Measurements from ENCODE around the gene SMAD7. TPM values are rescaled to one million over a fixed set of nuclear protein-coding genes. Genes with fewer than 3 reads are reported as not detected.

The SMAD7 gene
- total RNA-seq, 4 donors from 2014 or later = 42.9 to 100 (median 68.7) TPM

- H3K27ac ChIP-seq = peak overlapping the region in 3 of 4 donors; percentile 12 to 83 (median 62)
- DNase-seq = no peak
- H3K4me3 ChIP-seq = peak overlapping the region in 2 of 4 donors; percentile 5 to 96
- H3K9me3 ChIP-seq = no peaks in the 10 kb centered on the region
- H3K4me1 ChIP-seq = peaks cover 21 to 87% (median 50%) of the 10 kb centered on the region in 4 donors
- peaks cover 0 to 25% (median 0%) of the 10 kb centered on the region in 3 donors for H3K36me3 ChIP-seq
- H3K27me3 ChIP-seq = no peaks in the 10 kb centered on the region
- TF ChIP-seq POLR2A (IDR thresholded peaks at IDR 0.05) (no peak), CTCF (IDR thresholded peaks at IDR 0.05) (no peak)
Observed at GRCh38 chr18:48943736-48944527, 6.8 kb downstream of the SMAD7 start.

- no peak for DNase-seq
- peak overlapping the region in 2 of 4 donors; percentile 22 to 96 for H3K4me3 ChIP-seq
- H3K27ac ChIP-seq = peak overlapping the region in 3 of 4 donors; percentile 12 to 83 (median 62)
- H3K36me3 ChIP-seq = peaks cover 0 to 21% (median 0%) of the 10 kb centered on the region in 3 donors
- TF ChIP-seq CTCF (IDR thresholded peaks at IDR 0.05) = no peak
- no peak for TF ChIP-seq POLR2A (IDR thresholded peaks at IDR 0.05)
- no peaks in the 10 kb centered on the region for H3K27me3 ChIP-seq
- H3K9me3 ChIP-seq = no peaks in the 10 kb centered on the region
- H3K4me1 ChIP-seq = peaks cover 25 to 93% (median 51%) of the 10 kb centered on the region in 4 donors
Observed at GRCh38 chr18:48943333-48943732, 7.4 kb downstream of the SMAD7 start.

- H3K27ac ChIP-seq = peak overlapping the region in 3 of 4 donors; percentile 26 to 83 (median 62)
- no peaks in the 10 kb centered on the region for H3K27me3 ChIP-seq
- peak overlapping the region in 2 of 4 donors; percentile 22 to 96 for H3K4me3 ChIP-seq
- peak in 1 of 3 donors; percentile 81 for DNase-seq
- H3K36me3 ChIP-seq = peaks cover 0 to 21% (median 0%) of the 10 kb centered on the region in 3 donors
- TF ChIP-seq CTCF (IDR thresholded peaks at IDR 0.05) = no peak
- TF ChIP-seq POLR2A (IDR thresholded peaks at IDR 0.05) = no peak
- H3K4me1 ChIP-seq = peaks cover 24 to 99% (median 51%) of the 10 kb centered on the region in 4 donors
- H3K9me3 ChIP-seq = no peaks in the 10 kb centered on the region
Observed at GRCh38 chr18:48942554-48943261, 8.1 kb downstream of the SMAD7 start.

GRCh38 chr18:48942086-48942485, 8.7 kb downstream of the SMAD7 start:
- peaks cover 0 to 21% (median 0%) of the 10 kb centered on the region in 3 donors for H3K36me3 ChIP-seq
- H3K4me3 ChIP-seq = peak overlapping the region in 1 of 4 donors; percentile 16
- TF ChIP-seq POLR2A (IDR thresholded peaks at IDR 0.05) (no peak), CTCF (IDR thresholded peaks at IDR 0.05) (no peak)
- peaks cover 18 to 100% (median 48%) of the 10 kb centered on the region in 4 donors for H3K4me1 ChIP-seq
- no peak for DNase-seq
- peak overlapping the region in 3 of 4 donors; percentile 62 to 83 (median 76) for H3K27ac ChIP-seq
- no peaks in the 10 kb centered on the region for H3K9me3 ChIP-seq
- H3K27me3 ChIP-seq = no peaks in the 10 kb centered on the region

GRCh38 chr18:48941672-48942071, 9.1 kb downstream of the SMAD7 start:
- H3K9me3 ChIP-seq = no peaks in the 10 kb centered on the region
- no peak for DNase-seq
- H3K4me3 ChIP-seq = peak overlapping the region in 2 of 4 donors; percentile 15 to 16
- no peak for TF ChIP-seq CTCF (IDR thresholded peaks at IDR 0.05)
- peaks cover 17 to 100% (median 48%) of the 10 kb centered on the region in 4 donors for H3K4me1 ChIP-seq
- H3K27ac ChIP-seq = peak overlapping the region; percentile 62 to 83 (median 72)
- H3K36me3 ChIP-seq = peaks cover 0 to 21% (median 0%) of the 10 kb centered on the region in 3 donors
- no peaks in the 10 kb centered on the region for H3K27me3 ChIP-seq
